GM12874 (cell line): Measurements from ENCODE around the gene NIT1.

Source experiments
- CTCF ChIP-seq: IDR thresholded peaks from 2 replicates; pipeline ENCODE4 v1.5.1; 2011; ENCODE audit warnings: low read depth, mild to moderate bottlenecking, control low read depth, low read length, moderate library complexity; ENCODE audit not compliant: insufficient read depth

Gene NIT1

DNA sequence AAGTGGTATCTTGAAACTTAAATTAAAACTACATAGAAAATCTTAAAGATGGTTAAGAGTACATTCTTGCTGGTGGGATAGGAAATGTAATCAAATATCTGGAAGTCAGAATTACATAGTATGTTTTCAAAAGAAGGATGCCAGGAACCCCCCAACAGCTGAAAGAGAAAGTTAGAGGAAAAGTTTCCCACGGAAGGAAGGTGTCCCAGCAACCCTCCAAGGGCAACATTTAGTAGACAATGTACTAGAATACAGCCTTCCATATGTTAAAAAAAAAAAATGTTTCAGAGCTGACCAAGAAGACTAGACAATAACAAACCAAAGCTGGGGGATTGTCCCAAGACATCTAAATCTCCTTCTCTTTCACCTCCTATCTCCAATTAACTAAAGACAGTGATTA is 12.4 kb downstream of the NIT1 start:
- no peak for TF ChIP-seq CTCF

DNA sequence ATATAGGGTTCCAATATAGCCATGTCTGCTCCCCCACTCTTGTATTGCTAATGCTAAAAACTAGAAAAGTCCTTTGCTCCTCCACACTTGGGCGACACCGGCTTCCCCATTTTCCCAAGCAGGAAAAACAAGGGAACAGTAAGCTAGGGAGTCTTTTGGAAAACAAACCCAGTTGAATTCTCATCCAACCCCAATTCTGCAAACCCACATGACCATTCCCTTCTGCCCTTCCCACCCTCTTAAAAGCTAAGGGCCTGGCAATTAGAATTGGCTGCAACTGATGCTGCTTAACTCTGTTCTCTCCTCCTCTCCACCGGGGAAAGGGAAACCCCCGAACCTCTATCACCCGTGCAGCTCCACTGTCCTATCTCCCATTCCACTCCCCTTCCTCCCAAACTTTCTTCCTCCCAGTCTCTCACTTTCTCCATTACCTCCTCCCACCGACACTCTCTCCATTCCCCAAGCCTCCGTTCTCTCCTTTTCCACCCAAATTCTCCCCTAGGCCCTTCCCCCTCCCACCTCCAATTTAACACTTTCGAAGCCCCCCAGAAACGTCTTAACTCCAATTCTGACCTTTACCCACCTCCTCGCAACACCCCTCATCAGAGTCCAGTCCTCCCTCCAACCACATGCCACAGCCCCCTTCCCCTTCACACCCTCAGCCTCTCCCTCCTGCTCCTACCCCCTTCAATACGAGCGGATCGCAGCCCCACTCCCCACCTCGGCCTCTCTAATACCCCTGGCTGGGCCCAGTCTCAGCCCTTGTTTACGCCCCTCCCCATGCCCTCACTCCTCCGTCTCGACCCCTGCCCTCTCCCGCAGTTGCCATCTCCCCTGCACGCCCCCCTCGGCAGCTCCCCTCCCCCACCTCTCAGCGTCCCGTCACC is 13.9 kb downstream of the NIT1 start:
- TF ChIP-seq CTCF, result no peak

DNA sequence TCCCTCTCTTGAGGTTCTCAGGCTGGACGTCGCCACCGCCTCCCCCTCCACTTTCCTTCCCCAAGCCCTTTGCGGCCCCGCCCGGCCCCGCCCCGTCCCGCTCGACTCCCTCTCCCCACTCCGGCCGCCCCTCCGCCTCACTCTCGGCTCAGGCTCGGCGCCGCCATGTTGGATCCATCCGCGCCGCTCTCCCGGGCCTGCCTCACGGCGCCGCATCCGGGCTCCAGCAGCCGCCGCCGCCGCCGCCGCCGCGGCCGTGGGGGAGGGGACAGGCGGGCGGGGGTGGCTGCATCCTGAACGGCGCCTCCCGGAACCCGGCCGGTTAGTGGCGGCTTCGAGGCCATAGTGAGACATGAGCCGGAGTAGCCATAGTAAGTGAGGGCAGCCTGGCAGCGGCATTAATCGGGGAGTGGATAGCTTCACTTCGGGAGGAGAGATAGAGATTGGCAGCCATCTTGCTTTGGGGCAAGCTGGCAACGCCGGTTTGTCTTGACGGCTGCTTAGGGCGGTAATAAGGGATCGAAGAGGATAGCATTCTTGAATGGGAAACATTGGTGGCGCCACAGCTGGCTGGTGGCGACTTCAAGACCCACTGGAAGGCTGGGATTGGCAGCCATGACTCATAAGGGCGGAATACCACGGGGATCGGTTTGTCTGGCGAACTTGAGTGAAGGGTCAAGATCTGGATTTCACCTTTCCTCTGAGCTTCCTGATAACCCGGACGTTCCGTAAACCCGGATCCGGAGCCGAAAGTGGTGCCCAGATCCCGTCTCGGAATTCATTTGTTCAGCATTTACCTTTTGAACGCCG is 14.7 kb downstream of the NIT1 start, which contains the start of gene DEDD:
TSS of gene DEDD (minus strand) at position 258 of the 810 bp plus-strand sequence. CDS start 8,205 bp downstream, outside the sequence.
- no peak for TF ChIP-seq CTCF

- TF ChIP-seq CTCF, result no peak
These were observed 15.4 kb downstream of the NIT1 start for GRCh38 chr1:161133220-161133740.

GRCh38 chr1:161137881-161138280 is 20.0 kb downstream of the NIT1 start:
- no peak for TF ChIP-seq CTCF

DNA sequence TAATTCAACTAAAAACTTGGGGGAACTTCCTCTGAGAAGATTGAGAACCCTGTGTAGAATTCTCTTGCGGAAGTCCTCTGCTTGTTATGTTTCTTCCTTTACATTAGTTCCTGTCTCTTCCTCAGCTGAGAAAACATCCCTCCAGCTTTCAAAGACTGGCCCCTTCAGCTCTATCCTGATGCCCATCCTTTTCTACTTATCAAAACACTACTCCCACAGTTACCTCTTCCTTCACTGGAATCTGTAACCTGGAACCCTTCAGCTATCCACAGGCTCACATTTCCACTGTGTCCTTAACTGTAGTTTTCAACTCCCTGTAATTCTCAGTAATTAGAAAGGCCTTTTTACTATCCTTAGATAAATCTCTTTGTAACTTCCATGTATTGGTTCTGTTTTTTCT is 20.5 kb downstream of the NIT1 start:
- no peak for TF ChIP-seq CTCF

GRCh38 chr1:161139766-161140165 is 21.9 kb downstream of the NIT1 start:
- TF ChIP-seq CTCF, result peak; percentile 23; the same call in 1 of the 2 replicates
